Colonic mucosa (tissue), 4 donors: Measurements from ENCODE around the gene NANOS1. TPM values are rescaled to one million over a fixed set of nuclear protein-coding genes. Genes with fewer than 3 reads are reported as not detected.

Experiments
- DNase-seq: peaks from one replicate; pipeline ENCODE4 v3.0.0-alpha.2; 2020
- H3K27ac ChIP-seq: fragments of 200-600 bp; one replicate; pipeline ENCODE4 v1.8.0; 2021
- H3K27me3 ChIP-seq: fragments of 200-600 bp; one replicate; pipeline ENCODE4 v1.8.0; 2021
- H3K36me3 ChIP-seq: fragments of 200-600 bp; one replicate; pipeline ENCODE4 v1.8.0; 2021
- H3K4me1 ChIP-seq: fragments of 200-600 bp; one replicate; pipeline ENCODE4 v1.8.0; 2021; ENCODE audit warnings: mild to moderate bottlenecking
- H3K4me3 ChIP-seq: fragments of 200-600 bp; one replicate; pipeline ENCODE4 v1.8.0; 2021
- H3K9ac ChIP-seq, 2 donors: one replicate each; pipeline ENCODE4 v1.7.0; 2013; ENCODE audit warnings: control low read depth in 2 of 2, low read depth in 2 of 2, low read length in 2 of 2
- H3K9me3 ChIP-seq: fragments of 200-600 bp; one replicate; pipeline ENCODE4 v1.8.0; 2021
- CTCF ChIP-seq: fragments of 200-600 bp; IDR thresholded peaks from one replicate; pipeline ENCODE4 v1.8.0; 2022; ENCODE audit warnings: antibody characterized with exemption, mild to moderate bottlenecking
- intact Hi-C: fragments of 100-400 bp; cut with DNase I; formaldehyde crosslinking; loops from one replicate; pipeline ENCODE4 v1.14.1; 2022
- total RNA-seq, 2 donors: library from RNA; stranded (reverse); fragmentation: NEBNext Ultra II Directional in 1 of 2; extraction: Animal tissue kit (Norgen Biotek cat#: 25700) in 1 of 2; gene quantifications; one replicate each; pipeline ENCODE4 v1.2.1, GENCODE V29; 2021
- donor health status: healthy.
- donor health status: DM: no; HTN: no; CAD: no.
- donor health status: DM: no; HTN: no; CAD: no.

Gene NANOS1
- total RNA-seq, 2 donors from 2014 or later = 0.30 to 0.74 TPM

GRCh38 chr10:119031496-119032059 is 2.1 kb downstream of the NANOS1 start:
- Histone ChIP-seq H3K4me1 (peaks cover 10% of the 10 kb centered on the region), H3K27ac (no peak overlapping the region), H3K27me3 (no peaks in the 10 kb centered on the region), H3K9me3 (no peaks in the 10 kb centered on the region), H3K4me3 (no peak overlapping the region), H3K9ac (no peak overlapping the region), H3K36me3 (no peaks in the 10 kb centered on the region)
- intact Hi-C loops = loop anchor here (2.0 to 5.0 kb wide), 2 partner anchors 36 to 49 kb away; partner anchors contain the start of gene EIF3A
- DNase-seq = no peak
- no peak for TF ChIP-seq CTCF

GRCh38 chr10:119039161-119039560 is 9.6 kb downstream of the NANOS1 start:
- no peak for TF ChIP-seq CTCF
- intact Hi-C loops = no loop called here
- H3K4me3 ChIP-seq = no peak overlapping the region
- DNase-seq = no peak
- H3K9me3 ChIP-seq = no peaks in the 10 kb centered on the region
- H3K27me3 ChIP-seq = no peaks in the 10 kb centered on the region
- peaks cover 45% of the 10 kb centered on the region for H3K36me3 ChIP-seq
- no peak overlapping the region for H3K27ac ChIP-seq
- no peaks in the 10 kb centered on the region for H3K4me1 ChIP-seq
- H3K9ac ChIP-seq = no peak overlapping the region

GRCh38 chr10:119041326-119041725 is 11.8 kb downstream of the NANOS1 start:
- no peak overlapping the region for H3K4me3 ChIP-seq
- H3K9me3 ChIP-seq = no peaks in the 10 kb centered on the region
- H3K27me3 ChIP-seq = no peaks in the 10 kb centered on the region
- DNase-seq = no peak
- peaks cover 46% of the 10 kb centered on the region for H3K36me3 ChIP-seq
- intact Hi-C loops = no loop called here
- TF ChIP-seq CTCF = no peak
- no peak overlapping the region for H3K9ac ChIP-seq
- no peaks in the 10 kb centered on the region for H3K4me1 ChIP-seq
- no peak overlapping the region for H3K27ac ChIP-seq

GRCh38 chr10:119042169-119042568 is 12.7 kb downstream of the NANOS1 start:
- Histone ChIP-seq H3K4me3 (no peak overlapping the region), H3K27me3 (no peaks in the 10 kb centered on the region), H3K27ac (no peak overlapping the region), H3K9ac (no peak overlapping the region), H3K4me1 (no peaks in the 10 kb centered on the region), H3K36me3 (peaks cover 44% of the 10 kb centered on the region), H3K9me3 (no peaks in the 10 kb centered on the region)
- intact Hi-C loops = no loop called here
- no peak for DNase-seq
- no peak for TF ChIP-seq CTCF

- Histone ChIP-seq H3K36me3 (peaks cover 51% of the 10 kb centered on the region), H3K4me3 (no peak overlapping the region), H3K9me3 (no peaks in the 10 kb centered on the region), H3K4me1 (no peaks in the 10 kb centered on the region), H3K27me3 (no peaks in the 10 kb centered on the region), H3K9ac (no peak overlapping the region), H3K27ac (no peak overlapping the region)
- TF ChIP-seq CTCF = no peak
- intact Hi-C loops = no loop called here
- DNase-seq = no peak
Observed at GRCh38 chr10:119045561-119045960, 16.0 kb downstream of the NANOS1 start.
